Measurements from ENCODE around the gene PDGFD. TPM values are rescaled to one million over a fixed set of nuclear protein-coding genes. Genes with fewer than 3 reads are reported as not detected.

Gene PDGFD
- total RNA-seq, 2 experiments from 2014 or later: 0.20 TPM; not detected in 1

GRCh38 chr11:104146943-104147342, 17.0 kb downstream of the PDGFD start:
- Mint-ChIP-seq H3K4me1 (ENCODE audit: low read depth) (no peaks in the 10 kb centered on the region), H3K36me3 (ENCODE audit: low read depth) (no peaks in the 10 kb centered on the region), H3K4me3 (no peak overlapping the region), H3K27me3 (no peaks in the 10 kb centered on the region), H3K9me3 (no peaks in the 10 kb centered on the region), H3K27ac (no peak overlapping the region)
- POLR2A ChIA-PET: no interaction called here
- TF ChIP-seq CTCF (IDR thresholded peaks at IDR 0.05): no peak
- intact Hi-C loops (cut with micrococcal nuclease): no loop called here
- CTCF ChIA-PET: no interaction called here
- DNase-seq (no peak), ATAC-seq (no peak)

- ChIA-PET CTCF (no interaction called here), POLR2A (no interaction called here)
- intact Hi-C loops (cut with micrococcal nuclease): no loop called here
- Mint-ChIP-seq H3K4me1 (ENCODE audit: low read depth) (no peaks in the 10 kb centered on the region), H3K9me3 (no peaks in the 10 kb centered on the region), H3K4me3 (no peak overlapping the region), H3K36me3 (ENCODE audit: low read depth) (no peaks in the 10 kb centered on the region), H3K27me3 (no peaks in the 10 kb centered on the region), H3K27ac (no peak overlapping the region)
- TF ChIP-seq CTCF (IDR thresholded peaks at IDR 0.05): no peak
- ATAC-seq: no peak
- no peak for DNase-seq
Observed at GRCh38 chr11:104146421-104146820, 17.5 kb downstream of the PDGFD start.

GRCh38 chr11:104145062-104145461, 18.9 kb downstream of the PDGFD start:
- no peaks in the 10 kb centered on the region for H3K36me3 Mint-ChIP-seq (ENCODE audit: low read depth)

GRCh38 chr11:104142698-104143097, 21.2 kb downstream of the PDGFD start:
- Mint-ChIP-seq H3K27me3 (no peaks in the 10 kb centered on the region), H3K4me3 (no peak overlapping the region), H3K9me3 (no peaks in the 10 kb centered on the region), H3K27ac (no peak overlapping the region), H3K4me1 (ENCODE audit: low read depth) (no peaks in the 10 kb centered on the region), H3K36me3 (ENCODE audit: low read depth) (no peaks in the 10 kb centered on the region)
- intact Hi-C loops (cut with micrococcal nuclease): no loop called here
- DNase-seq (no peak), ATAC-seq (no peak)
- TF ChIP-seq CTCF (IDR thresholded peaks at IDR 0.05): no peak
- CTCF ChIA-PET: no interaction called here
- POLR2A ChIA-PET: no interaction called here

More at GRCh38 chr11:104145062-104145461, 18.9 kb downstream of the PDGFD start:
- intact Hi-C loops (cut with micrococcal nuclease): no loop called here
- Mint-ChIP-seq H3K27me3 (no peaks in the 10 kb centered on the region), H3K4me1 (ENCODE audit: low read depth) (no peaks in the 10 kb centered on the region), H3K9me3 (no peaks in the 10 kb centered on the region), H3K4me3 (no peak overlapping the region), H3K27ac (no peak overlapping the region)
- ChIA-PET POLR2A (no interaction called here), CTCF (no interaction called here)
- TF ChIP-seq CTCF (IDR thresholded peaks at IDR 0.05): no peak
- DNase-seq (no peak), ATAC-seq (no peak)

- ChIA-PET CTCF (no interaction called here), POLR2A (no interaction called here)
- H3K36me3 Mint-ChIP-seq (ENCODE audit: low read depth): no peaks in the 10 kb centered on the region
- intact Hi-C loops (cut with micrococcal nuclease): no loop called here
- DNase-seq: no peak
- no peaks in the 10 kb centered on the region for H3K9me3 Mint-ChIP-seq
- TF ChIP-seq CTCF (IDR thresholded peaks at IDR 0.05): no peak
- no peak overlapping the region for H3K4me3 Mint-ChIP-seq
- no peak for ATAC-seq
- no peaks in the 10 kb centered on the region for H3K4me1 Mint-ChIP-seq (ENCODE audit: low read depth)
- H3K27me3 Mint-ChIP-seq: no peaks in the 10 kb centered on the region
- H3K27ac Mint-ChIP-seq: no peak overlapping the region
Observed at GRCh38 chr11:104136861-104137260, 27.1 kb downstream of the PDGFD start.
